Activated gamma-delta T cell treated with Interleukin-2 at 50 U/mL for 16 hours (primary cell): ENCODE data around the gene PTPRD.

Source experiments
- DNase-seq: peaks from one replicate; pipeline ENCODE4 v3.0.0-alpha.2; 2020

Gene PTPRD

GRCh38 chr9:8600914-8601680 is 2011.7 kb downstream of the PTPRD start:
- DNase-seq: no peak

GRCh38 chr9:8599937-8600336 is 2012.9 kb downstream of the PTPRD start:
- DNase-seq: no peak

GRCh38 chr9:8589476-8589875 is 2023.3 kb downstream of the PTPRD start:
- no peak for DNase-seq

- DNase-seq: no peak
These were observed 2027.8 kb downstream of the PTPRD start for GRCh38 chr9:8585036-8585435.

- no peak for DNase-seq
These were observed 2033.1 kb downstream of the PTPRD start for GRCh38 chr9:8579661-8580060.

GRCh38 chr9:8576741-8577140 is 2036.1 kb downstream of the PTPRD start:
- DNase-seq: no peak

GRCh38 chr9:8574846-8575245 is 2038.0 kb downstream of the PTPRD start:
- DNase-seq: no peak

- DNase-seq: no peak
These were observed 2040.6 kb downstream of the PTPRD start for GRCh38 chr9:8572209-8572608.

- DNase-seq: no peak
These were observed 2041.2 kb downstream of the PTPRD start for GRCh38 chr9:8571643-8572042.

GRCh38 chr9:8570776-8571175 is 2042.0 kb downstream of the PTPRD start:
- no peak for DNase-seq

- DNase-seq: no peak
These were observed 2043.0 kb downstream of the PTPRD start for GRCh38 chr9:8569823-8570222.

- DNase-seq: no peak
These were observed 2044.7 kb downstream of the PTPRD start for GRCh38 chr9:8567963-8568579.

GRCh38 chr9:8564960-8565359 is 2047.8 kb downstream of the PTPRD start:
- no peak for DNase-seq

- no peak for DNase-seq
These were observed 2052.0 kb downstream of the PTPRD start for GRCh38 chr9:8560560-8561525.

GRCh38 chr9:8558176-8558575 is 2054.6 kb downstream of the PTPRD start:
- DNase-seq: no peak

GRCh38 chr9:8555762-8556500 is 2056.9 kb downstream of the PTPRD start:
- DNase-seq: no peak

GRCh38 chr9:8553444-8553843 is 2059.4 kb downstream of the PTPRD start:
- DNase-seq: no peak

- no peak for DNase-seq
These were observed 2060.1 kb downstream of the PTPRD start for GRCh38 chr9:8552732-8553131.

GRCh38 chr9:8549214-8549613 is 2063.6 kb downstream of the PTPRD start:
- no peak for DNase-seq

GRCh38 chr9:8543219-8543618 is 2069.6 kb downstream of the PTPRD start:
- no peak for DNase-seq

- no peak for DNase-seq
These were observed 2070.3 kb downstream of the PTPRD start for GRCh38 chr9:8542537-8542936.

- no peak for DNase-seq
These were observed 2073.1 kb downstream of the PTPRD start for GRCh38 chr9:8539681-8540197.

GRCh38 chr9:8536845-8537244 is 2076.0 kb downstream of the PTPRD start:
- no peak for DNase-seq
